Right lobe of liver (tissue), 4 donors: ENCODE measurements around the gene TOX4.

ENCODE experiments used
- POLR2A ChIP-seq: fragments of 450-650 bp; IDR thresholded peaks from one replicate; pipeline ENCODE4 v1.6.1; 2017; ENCODE audit warnings: antibody characterized with exemption, mild to moderate bottlenecking
- TF ChIP-seq, protein P1 (sequence below), 4 donors: fragments of 200-600 bp in 3 of 4; fragments of 450-650 bp in 1 of 4; IDR thresholded peaks; one replicate each; pipeline versions ENCODE4 v1.5.1 to v1.8.0; 2016 to 2022; ENCODE audit warnings: antibody characterized with exemption in 4 of 4, mild to moderate bottlenecking in 2 of 4
- donor health status: DM: no; HTN: no; CAD: no.
- donor health status: DM: no; HTN: no; CAD: no.
- donor health status: DM: no; HTN: yes; CAD: no.

DNA sequence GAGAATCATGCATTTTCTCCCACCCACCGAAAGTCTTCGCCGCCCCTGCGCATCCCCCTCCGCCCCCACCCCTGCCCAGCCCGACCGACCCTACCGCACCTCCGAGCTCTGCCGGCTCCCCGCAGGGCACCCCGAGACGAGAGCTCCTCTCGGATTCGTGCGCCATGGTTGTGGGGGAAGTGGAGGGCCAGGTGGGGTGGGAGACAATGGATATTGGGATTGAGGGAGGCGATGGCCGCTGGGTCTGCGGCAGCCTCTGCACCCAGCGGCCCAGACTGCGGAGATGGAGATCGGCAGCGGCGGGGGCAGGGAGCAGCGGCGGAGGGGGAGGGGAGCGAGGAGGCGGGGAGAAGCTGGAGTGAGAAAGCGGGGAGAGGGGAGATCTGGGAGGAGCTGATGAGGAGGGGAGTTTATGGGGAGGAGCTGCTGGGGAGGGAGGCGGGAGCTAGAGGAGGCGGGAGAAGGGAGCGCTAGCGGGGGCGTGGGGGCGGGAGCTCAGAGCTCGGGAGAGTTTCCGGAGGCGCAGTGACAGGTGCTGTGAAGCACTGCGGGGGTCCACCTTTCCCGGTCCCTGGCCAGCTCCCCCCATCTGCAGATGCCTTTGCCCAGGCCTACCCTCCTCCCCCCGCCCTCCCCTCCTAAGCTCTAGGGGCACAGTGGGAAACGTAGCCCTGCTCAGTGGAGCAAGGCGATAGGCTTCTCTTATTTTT, 49.1 kb downstream of the TOX4 start, which contains the start of gene SALL2:
- TF ChIP-seq, protein P1, sequence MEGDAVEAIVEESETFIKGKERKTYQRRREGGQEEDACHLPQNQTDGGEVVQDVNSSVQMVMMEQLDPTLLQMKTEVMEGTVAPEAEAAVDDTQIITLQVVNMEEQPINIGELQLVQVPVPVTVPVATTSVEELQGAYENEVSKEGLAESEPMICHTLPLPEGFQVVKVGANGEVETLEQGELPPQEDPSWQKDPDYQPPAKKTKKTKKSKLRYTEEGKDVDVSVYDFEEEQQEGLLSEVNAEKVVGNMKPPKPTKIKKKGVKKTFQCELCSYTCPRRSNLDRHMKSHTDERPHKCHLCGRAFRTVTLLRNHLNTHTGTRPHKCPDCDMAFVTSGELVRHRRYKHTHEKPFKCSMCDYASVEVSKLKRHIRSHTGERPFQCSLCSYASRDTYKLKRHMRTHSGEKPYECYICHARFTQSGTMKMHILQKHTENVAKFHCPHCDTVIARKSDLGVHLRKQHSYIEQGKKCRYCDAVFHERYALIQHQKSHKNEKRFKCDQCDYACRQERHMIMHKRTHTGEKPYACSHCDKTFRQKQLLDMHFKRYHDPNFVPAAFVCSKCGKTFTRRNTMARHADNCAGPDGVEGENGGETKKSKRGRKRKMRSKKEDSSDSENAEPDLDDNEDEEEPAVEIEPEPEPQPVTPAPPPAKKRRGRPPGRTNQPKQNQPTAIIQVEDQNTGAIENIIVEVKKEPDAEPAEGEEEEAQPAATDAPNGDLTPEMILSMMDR (IDR thresholded peaks at IDR 0.05): no peak
- TF ChIP-seq POLR2A: no peak
